Measurements from ENCODE around the gene DAB1.

DAB1 gene

DNA sequence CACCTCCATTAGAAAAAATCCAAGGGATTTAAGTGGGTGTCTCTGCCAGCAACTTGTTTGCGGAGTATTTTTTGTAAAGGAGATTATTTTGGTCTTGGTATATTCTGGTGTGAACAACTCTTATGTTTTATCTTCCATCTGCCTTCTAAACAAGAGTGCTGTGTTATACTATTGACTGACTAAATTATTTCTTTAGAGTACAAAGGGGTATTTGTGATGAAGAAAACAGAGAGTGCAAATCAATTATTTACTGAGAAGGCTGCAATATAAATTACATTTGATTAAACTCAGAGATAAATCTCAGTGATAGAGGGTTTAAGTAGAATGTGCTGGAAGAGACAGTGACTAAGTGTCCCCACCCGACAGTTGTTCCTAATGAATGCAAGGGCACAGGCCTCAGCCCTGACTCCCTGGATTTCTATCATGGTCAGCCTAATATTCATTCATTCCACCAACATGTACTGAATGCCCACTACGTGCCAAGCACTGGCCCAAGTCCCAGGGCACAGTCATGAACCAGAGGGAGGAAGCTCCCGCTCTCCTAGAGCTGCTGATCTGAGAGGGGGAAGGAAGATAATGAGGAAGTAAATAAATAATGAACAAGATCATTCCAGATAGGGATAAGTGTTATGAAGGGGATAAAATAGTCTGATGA is 261.1 kb downstream of the DAB1 start:
- DNase-seq (ENCODE audit: low read depth) = no peak

DNA sequence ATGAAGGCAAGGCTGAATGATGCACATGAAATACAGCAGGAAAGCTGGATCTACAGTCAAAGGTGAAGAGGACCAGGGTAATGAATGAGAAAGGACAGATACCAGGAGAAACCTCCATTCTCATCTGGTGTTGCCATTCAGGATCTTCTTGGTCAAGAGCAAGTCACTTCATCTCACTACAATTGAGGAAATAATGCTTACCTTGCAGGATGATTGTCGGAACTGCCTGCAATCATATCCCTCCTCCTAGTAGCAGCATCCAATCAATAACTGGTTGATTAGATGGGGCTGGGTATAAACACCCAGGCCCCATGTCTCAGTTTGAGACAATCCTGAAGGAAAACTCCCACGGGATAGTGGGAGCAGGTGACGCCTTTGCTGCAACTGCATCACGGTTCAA is 263.3 kb downstream of the DAB1 start:
- DNase-seq (ENCODE audit: low read depth) = no peak

- DNase-seq (ENCODE audit: low read depth) = no peak
Observed at GRCh38 chr1:57158604-57158998, 265.3 kb downstream of the DAB1 start.

GRCh38 chr1:57157818-57158603 is 265.8 kb downstream of the DAB1 start:
- no peak for DNase-seq (ENCODE audit: low read depth)

- no peak for DNase-seq (ENCODE audit: low read depth)
Observed at GRCh38 chr1:57156907-57157306, 267.0 kb downstream of the DAB1 start.

GRCh38 chr1:57146100-57146499 is 277.8 kb downstream of the DAB1 start:
- DNase-seq (ENCODE audit: low read depth) = no peak

GRCh38 chr1:57142999-57143398 is 280.9 kb downstream of the DAB1 start:
- peak; percentile 14 for DNase-seq (ENCODE audit: low read depth)

GRCh38 chr1:57142169-57142568 is 281.7 kb downstream of the DAB1 start:
- DNase-seq (ENCODE audit: low read depth) = no peak

GRCh38 chr1:57138432-57139078 is 285.3 kb downstream of the DAB1 start:
- DNase-seq (ENCODE audit: low read depth) = no peak

- DNase-seq (ENCODE audit: low read depth) = no peak
Observed at GRCh38 chr1:57137980-57138379, 285.9 kb downstream of the DAB1 start.

- no peak for DNase-seq (ENCODE audit: low read depth)
Observed at GRCh38 chr1:57134803-57135202, 289.1 kb downstream of the DAB1 start.

GRCh38 chr1:57133686-57134085 is 290.2 kb downstream of the DAB1 start:
- peak; percentile 19 for DNase-seq (ENCODE audit: low read depth)

GRCh38 chr1:57132993-57133622 is 290.8 kb downstream of the DAB1 start:
- DNase-seq (ENCODE audit: low read depth) = no peak

- DNase-seq (ENCODE audit: low read depth) = peak; percentile 9
Observed at GRCh38 chr1:57131701-57132394, 292.0 kb downstream of the DAB1 start.

GRCh38 chr1:57131257-57131656 is 292.6 kb downstream of the DAB1 start:
- DNase-seq (ENCODE audit: low read depth) = no peak

DNA sequence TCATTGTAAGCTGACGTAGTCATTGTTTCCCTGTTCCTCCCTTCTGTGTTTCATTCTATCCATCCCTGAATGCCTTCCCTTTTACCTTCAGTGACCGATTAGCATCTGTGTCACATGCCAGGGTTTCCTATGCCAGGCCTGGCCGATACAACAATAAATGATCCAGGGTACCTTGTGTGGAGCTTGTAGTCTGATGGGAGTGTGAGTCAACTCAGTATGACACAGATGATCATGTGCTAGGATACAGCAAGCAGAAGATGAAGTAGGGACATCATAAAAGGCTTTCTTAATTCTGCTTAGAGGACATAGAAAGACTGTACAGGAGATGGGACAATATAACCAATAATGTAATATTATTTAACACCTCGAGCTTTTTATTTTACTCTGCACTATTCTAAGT is 294.0 kb downstream of the DAB1 start:
- no peak for DNase-seq (ENCODE audit: low read depth)

GRCh38 chr1:57127976-57128375 is 295.9 kb downstream of the DAB1 start:
- no peak for DNase-seq (ENCODE audit: low read depth)

GRCh38 chr1:57124768-57125446 is 299.0 kb downstream of the DAB1 start:
- peak; percentile 8 for DNase-seq (ENCODE audit: low read depth)

DNA sequence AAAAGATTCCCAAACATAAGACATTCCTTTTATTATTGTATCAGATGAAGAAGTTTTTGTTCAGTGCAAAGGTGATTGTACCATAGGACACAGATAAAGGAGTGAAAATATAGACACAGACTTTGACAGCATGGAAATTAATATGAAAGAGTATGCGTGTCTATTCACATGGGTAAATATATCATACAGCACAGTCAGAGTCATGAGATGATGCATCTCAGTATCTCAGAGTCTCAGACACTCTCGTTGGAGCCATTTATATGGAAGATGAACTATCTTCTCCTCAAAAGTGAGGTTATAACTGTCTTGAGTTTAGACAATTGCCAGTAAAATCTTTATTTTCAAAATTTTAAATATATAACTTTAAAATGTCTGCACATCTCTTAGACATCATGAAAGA is 299.7 kb downstream of the DAB1 start:
- no peak for DNase-seq (ENCODE audit: low read depth)

DNA sequence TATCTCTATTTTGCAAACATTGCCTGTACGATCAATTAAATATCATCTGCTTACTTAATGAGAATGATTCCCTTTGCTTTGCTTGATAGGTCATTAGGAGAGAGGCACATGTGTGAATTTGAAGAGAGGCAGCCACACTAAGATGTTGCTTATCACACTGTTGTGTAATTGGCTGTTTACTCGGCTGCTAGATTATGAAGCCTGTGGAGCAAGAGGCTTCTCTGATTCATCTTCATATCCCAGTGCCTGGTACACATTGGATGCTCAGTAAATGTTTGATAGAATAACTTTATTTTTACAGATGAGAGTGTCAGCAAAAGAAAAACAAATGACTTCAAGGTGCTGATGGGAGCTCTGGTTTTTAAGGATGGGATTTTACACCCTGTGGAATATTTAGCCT is 301.8 kb downstream of the DAB1 start:
- no peak for DNase-seq (ENCODE audit: low read depth)

- DNase-seq (ENCODE audit: low read depth) = no peak
Observed at GRCh38 chr1:57118948-57119603, 304.8 kb downstream of the DAB1 start.
